ENCODE data around the gene ATP11A. TPM values are rescaled to one million over a fixed set of nuclear protein-coding genes. Genes with fewer than 3 reads are reported as not detected.

ATP11A gene
- total and polyA plus RNA-seq, 7 donors = 3.9 to 48.6 (median 26.4) TPM

DNA sequence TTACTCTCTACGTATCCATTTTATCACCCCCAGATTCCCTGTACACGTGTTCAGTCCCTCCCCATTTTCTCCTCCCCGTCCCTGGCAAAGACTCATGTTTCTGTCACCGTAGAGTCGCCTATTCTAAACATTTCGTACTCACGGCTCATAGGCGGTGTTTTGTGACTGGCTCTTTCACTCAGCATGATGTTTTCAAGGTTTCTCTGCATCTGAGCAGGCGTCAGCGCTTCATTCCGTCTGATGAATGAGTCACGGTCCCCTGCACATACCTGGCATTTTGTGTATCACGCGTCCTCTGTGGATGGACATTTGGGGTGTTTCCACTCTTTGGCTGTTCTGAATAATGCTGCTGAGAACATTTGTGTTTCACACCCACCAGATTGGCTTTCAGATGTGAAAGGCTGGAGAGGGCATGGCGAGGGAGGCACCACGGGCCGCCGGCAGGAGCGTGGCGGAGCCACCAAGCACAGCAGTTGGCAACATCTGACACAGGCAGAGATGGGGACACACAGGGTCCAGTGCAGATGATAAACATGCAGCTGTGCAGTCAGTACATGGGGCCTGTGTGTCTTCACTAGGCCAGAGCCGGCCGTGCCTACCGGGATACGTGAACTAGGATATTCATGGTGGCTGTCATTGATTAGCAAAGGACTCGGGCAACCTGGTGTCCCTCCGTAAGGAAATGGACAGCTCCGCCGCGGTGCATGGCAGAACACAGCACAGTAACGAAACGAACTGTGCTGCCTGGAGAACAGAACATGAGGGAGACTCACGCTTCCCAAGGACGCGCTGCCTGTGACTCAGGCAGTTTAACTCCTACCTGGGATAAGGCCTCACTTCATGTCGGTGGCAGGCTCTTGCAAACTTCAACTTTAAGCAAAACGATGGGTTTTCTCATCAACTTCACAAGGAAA is 117.2 kb downstream of the ATP11A start:
- DNase-seq (no peak), ATAC-seq (no peak)
- Histone ChIP-seq H3K27me3 (ENCODE audit: insufficient read depth in 3 of 3, low read length in 2 of 3) (no peaks in the 10 kb centered on the region), H3K36me3 (ENCODE audit: insufficient read depth in 1 of 2, low read depth in 1 of 2) (peaks cover 0 to 26% of the 10 kb centered on the region in 2 donors), H3K4me3 (no peak overlapping the region), H3K9me3 (no peaks in the 10 kb centered on the region), H3K4me1 (no peaks in the 10 kb centered on the region), H3K27ac (no peak overlapping the region)
- intact Hi-C loops (cut with DNase I) = no loop called here
- TF ChIP-seq, protein P1, sequence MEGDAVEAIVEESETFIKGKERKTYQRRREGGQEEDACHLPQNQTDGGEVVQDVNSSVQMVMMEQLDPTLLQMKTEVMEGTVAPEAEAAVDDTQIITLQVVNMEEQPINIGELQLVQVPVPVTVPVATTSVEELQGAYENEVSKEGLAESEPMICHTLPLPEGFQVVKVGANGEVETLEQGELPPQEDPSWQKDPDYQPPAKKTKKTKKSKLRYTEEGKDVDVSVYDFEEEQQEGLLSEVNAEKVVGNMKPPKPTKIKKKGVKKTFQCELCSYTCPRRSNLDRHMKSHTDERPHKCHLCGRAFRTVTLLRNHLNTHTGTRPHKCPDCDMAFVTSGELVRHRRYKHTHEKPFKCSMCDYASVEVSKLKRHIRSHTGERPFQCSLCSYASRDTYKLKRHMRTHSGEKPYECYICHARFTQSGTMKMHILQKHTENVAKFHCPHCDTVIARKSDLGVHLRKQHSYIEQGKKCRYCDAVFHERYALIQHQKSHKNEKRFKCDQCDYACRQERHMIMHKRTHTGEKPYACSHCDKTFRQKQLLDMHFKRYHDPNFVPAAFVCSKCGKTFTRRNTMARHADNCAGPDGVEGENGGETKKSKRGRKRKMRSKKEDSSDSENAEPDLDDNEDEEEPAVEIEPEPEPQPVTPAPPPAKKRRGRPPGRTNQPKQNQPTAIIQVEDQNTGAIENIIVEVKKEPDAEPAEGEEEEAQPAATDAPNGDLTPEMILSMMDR (IDR thresholded peaks at IDR 0.05) = no peak
- 90 to 92% (median 91%) methylated on average over 36 of the region's 36 CpGs for WGBS, 3 donors

DNA sequence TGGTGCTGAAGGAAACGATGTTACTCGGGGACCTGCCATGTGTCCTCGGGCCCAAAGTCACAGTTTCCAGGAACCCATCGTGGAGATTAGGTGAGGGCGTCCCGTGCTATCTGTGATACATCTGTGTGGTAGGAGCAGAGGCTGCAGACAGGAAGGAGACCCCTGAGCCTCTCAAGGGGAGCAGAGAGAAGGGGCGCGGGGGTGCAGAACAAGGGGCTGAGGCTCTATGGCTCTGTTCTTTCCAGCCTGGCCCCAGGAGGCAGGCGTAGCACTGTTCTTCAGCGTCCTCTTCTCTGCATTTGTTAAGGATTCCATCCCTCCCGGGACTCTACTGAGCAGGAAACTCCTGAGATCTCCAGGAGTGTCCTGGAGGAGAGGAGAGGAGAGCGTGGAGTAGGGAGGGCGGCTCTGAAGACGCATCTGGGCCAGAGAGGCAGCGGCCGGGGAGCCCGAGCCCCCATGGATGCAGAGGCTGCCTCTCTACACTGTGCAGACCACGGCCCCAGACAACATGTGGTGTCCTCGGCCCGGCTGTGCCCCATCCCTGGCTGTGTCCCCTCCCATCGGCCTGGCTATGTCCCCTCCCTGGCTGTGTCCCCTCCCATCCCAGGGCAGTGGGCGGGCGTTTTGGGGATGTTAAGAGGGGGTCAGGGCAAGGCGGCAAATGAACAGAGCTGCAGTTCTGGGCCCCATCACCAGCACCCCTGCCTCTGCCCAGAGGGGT is 118.0 kb downstream of the ATP11A start:
- DNase-seq (no peak), ATAC-seq (peak in 1 of 4 donors; percentile 25)
- Histone ChIP-seq H3K27me3 (ENCODE audit: insufficient read depth in 3 of 3, low read length in 2 of 3) (no peaks in the 10 kb centered on the region), H3K36me3 (ENCODE audit: insufficient read depth in 1 of 2, low read depth in 1 of 2) (peaks cover 0 to 26% of the 10 kb centered on the region in 2 donors), H3K27ac (no peak overlapping the region), H3K9me3 (no peaks in the 10 kb centered on the region), H3K4me3 (no peak overlapping the region), H3K4me1 (no peaks in the 10 kb centered on the region)
- intact Hi-C loops (cut with DNase I) = no loop called here
- TF ChIP-seq, protein P1 (IDR thresholded peaks at IDR 0.05) = no peak
- WGBS, 3 donors = 86 to 92% (median 91%) methylated on average over 18 to 24 of the region's 24 CpGs

DNA sequence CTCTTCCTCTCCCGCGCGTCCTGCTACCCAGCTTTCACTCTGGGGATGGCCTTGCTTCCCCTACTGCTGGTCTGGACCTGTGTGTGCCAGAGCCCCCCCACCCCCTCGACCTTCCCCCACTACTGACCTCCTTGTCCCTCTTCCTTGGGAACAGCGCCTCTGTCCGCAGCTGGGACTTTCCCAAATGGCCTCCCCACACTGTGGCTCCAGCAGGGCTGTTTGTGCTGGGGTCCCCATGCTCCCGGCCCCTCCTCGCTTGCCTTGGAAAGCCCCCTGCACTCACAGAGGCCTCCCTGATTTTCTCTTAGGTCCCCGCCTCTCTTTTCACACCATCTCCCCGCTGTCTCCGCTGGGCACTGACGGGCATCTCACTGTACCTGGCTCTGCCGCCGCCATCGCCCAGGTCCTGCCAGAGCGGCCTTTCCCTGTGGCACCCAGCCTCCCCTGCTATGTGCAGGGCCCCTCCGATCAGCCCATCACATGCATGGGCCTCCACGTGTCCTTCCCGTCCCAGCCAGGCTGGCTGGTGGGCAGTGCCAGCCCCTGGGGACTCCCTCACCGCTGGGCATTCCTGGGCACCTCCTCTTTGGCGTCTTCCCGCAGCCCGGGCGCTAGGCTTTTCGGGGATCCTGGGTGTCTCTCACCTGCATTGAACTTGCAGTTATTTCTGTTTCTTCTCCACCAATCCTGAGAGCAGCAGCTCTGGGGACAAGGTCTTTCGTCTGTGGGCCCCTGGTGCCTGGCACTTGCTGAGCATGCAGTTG is 118.7 kb downstream of the ATP11A start:
- H3K4me3 ChIP-seq = no peak overlapping the region
- 93 to 96% (median 94%) methylated on average over 23 to 26 of the region's 26 CpGs for WGBS, 3 donors
- peaks cover 0 to 29% of the 10 kb centered on the region in 2 donors for H3K36me3 ChIP-seq (ENCODE audit: insufficient read depth in 1 of 2, low read depth in 1 of 2)
- TF ChIP-seq, protein P1 (IDR thresholded peaks at IDR 0.05) = no peak
- ATAC-seq = peak in 1 of 4 donors; percentile 10
- no peaks in the 10 kb centered on the region for H3K27me3 ChIP-seq (ENCODE audit: insufficient read depth in 3 of 3, low read length in 2 of 3)
- intact Hi-C loops (cut with DNase I) = no loop called here
- no peak overlapping the region for H3K27ac ChIP-seq
- no peak for DNase-seq
- peaks cover under 1% of the 10 kb centered on the region for H3K9me3 ChIP-seq
- H3K4me1 ChIP-seq = no peaks in the 10 kb centered on the region

DNA sequence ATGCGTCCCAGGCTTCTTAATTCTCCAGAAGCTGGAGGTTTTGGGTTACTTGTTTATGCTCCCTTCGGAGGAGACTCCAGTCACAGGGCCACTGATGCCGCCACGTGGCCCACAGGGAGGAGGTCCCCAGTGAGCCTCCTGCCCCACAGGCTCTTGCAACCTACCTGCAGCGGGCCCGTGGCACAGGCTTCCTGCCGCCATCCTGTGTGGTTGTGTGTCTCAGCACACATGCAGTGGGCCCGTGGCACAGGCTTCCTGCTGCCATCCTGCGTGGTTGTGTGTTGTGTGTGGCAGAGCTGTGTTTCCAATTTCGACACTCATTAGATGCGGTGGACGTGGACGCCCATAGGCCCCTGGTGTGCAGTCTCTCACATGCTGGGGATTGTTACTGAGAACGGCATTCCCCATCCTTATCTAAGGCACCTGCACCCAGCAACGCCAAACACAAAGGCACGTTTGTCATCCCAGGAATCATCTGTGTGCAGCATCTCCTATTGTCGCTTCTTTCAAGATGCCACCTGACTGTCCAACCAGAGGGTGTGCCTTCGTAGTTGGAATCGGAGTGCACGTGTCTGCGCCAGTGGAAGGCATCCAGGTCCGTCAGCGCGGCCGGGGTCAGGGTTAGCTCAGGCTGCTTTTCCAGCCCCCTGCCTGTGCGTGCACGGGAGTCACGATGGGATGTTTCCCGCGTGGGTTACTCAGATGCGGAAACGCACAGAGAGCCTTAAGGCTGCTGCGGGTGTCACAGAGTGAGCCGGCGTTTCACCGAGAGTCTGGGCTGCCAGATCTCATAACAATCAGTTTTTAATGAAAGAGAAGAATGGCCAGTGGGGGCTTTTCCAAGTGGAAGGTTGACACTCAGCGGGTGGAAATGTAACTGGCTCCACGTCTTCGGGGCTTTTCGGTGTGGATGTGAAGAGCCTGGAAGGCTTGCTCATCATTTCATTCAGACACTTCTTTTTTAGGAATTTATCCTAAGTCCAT is 119.8 kb downstream of the ATP11A start:
- 93 to 94% (median 93%) methylated on average over 40 of the region's 40 CpGs for WGBS, 3 donors
- intact Hi-C loops (cut with DNase I) = no loop called here
- peaks cover 4% of the 10 kb centered on the region for H3K9me3 ChIP-seq
- H3K4me3 ChIP-seq = no peak overlapping the region
- H3K4me1 ChIP-seq = no peaks in the 10 kb centered on the region
- no peaks in the 10 kb centered on the region for H3K27me3 ChIP-seq (ENCODE audit: insufficient read depth in 3 of 3, low read length in 2 of 3)
- peaks cover 0 to 33% of the 10 kb centered on the region in 2 donors for H3K36me3 ChIP-seq (ENCODE audit: insufficient read depth in 1 of 2, low read depth in 1 of 2)
- no peak for DNase-seq
- TF ChIP-seq, protein P1 (IDR thresholded peaks at IDR 0.05) = no peak
- no peak overlapping the region for H3K27ac ChIP-seq
- ATAC-seq = no peak

Data from psoas muscle (tissue), 8 donors.